Lower leg skin (tissue), 3 donors: ENCODE results near the gene PGA3.

Source experiments
- POLR2A ChIP-seq, 2 donors: fragments of 450-650 bp; IDR thresholded peaks; one replicate each; pipeline ENCODE4 v1.6.1; 2016 to 2017; ENCODE audit warnings: antibody characterized with exemption in 2 of 2, mild to moderate bottlenecking in 1 of 2, moderate library complexity in 1 of 2
- TF ChIP-seq, protein P1 (sequence below), 3 donors: fragments of 450-650 bp; IDR thresholded peaks; one replicate each; pipeline ENCODE4 v1.5.1; 2016; ENCODE audit warnings: antibody characterized with exemption in 3 of 3, mild to moderate bottlenecking in 3 of 3, moderate library complexity in 2 of 3

DNA sequence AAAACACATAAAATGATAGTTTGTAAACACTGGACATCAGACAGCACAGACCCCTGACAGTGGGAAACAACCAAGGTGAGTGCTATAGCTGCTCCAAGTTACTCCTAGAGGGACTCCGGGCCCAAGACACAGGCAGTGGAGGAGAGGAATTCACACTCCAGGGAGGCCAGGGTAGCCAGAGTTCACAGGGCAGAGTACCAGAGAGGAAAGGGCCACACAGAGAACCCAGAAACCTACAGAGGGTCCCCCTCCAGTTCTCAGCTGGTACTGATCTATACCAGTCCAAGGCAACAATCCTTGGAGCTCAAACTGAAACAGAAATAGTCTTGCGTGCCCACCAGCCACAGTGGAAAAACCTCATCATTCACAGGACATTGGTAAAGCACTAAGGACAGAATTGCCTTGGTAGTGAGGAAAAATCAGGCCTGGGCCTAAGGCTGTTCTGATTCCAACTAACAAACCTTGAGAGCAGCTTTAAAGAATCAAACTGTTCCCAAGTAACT is 49.7 kb upstream of the PGA3 start:
- TF ChIP-seq POLR2A (IDR thresholded peaks at IDR 0.05) = no peak
- TF ChIP-seq, protein P1, sequence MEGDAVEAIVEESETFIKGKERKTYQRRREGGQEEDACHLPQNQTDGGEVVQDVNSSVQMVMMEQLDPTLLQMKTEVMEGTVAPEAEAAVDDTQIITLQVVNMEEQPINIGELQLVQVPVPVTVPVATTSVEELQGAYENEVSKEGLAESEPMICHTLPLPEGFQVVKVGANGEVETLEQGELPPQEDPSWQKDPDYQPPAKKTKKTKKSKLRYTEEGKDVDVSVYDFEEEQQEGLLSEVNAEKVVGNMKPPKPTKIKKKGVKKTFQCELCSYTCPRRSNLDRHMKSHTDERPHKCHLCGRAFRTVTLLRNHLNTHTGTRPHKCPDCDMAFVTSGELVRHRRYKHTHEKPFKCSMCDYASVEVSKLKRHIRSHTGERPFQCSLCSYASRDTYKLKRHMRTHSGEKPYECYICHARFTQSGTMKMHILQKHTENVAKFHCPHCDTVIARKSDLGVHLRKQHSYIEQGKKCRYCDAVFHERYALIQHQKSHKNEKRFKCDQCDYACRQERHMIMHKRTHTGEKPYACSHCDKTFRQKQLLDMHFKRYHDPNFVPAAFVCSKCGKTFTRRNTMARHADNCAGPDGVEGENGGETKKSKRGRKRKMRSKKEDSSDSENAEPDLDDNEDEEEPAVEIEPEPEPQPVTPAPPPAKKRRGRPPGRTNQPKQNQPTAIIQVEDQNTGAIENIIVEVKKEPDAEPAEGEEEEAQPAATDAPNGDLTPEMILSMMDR (IDR thresholded peaks at IDR 0.05) = no peak
